Measurements from ENCODE around the gene MFNG. TPM values are rescaled to one million over a fixed set of nuclear protein-coding genes. Genes with fewer than 3 reads are reported as not detected.
"Not testable (repeated sequence)": the region's sequence is repeated elsewhere in the genome, so short reads cannot be mapped to it uniquely, and the experiment has no call there.

The MFNG gene, protein sequence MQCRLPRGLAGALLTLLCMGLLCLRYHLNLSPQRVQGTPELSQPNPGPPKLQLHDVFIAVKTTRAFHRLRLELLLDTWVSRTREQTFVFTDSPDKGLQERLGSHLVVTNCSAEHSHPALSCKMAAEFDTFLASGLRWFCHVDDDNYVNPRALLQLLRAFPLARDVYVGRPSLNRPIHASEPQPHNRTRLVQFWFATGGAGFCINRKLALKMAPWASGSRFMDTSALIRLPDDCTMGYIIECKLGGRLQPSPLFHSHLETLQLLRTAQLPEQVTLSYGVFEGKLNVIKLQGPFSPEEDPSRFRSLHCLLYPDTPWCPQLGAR
- total RNA-seq = 10 to 100 TPM; 21.6 to 23.0 TPM
- long read RNA-seq, donor 1, transcript MFNG-201 (8 exons, 2,088 nt) = major isoform, 11 of 17 reads
- long read RNA-seq, donor 1, partial matches to known transcripts = 0 of 17 reads
- long read RNA-seq, donor 1, other reads (novel, unspliced or antisense) = 6 of 17 reads
- long read RNA-seq, donor 2, transcript MFNG-201 (8 exons, 2,088 nt) = major isoform, 73 of 103 reads
- long read RNA-seq, donor 2, partial matches to known transcripts = 3 of 103 reads
- long read RNA-seq, donor 2, other reads (novel, unspliced or antisense) = 27 of 103 reads

- intact Hi-C loops (cut with DNase I) = no loop called here
- peak; percentile 93 for DNase-seq (ENCODE audit: low spot score)
Observed at GRCh38 chr22:37486224-37486845, at the start of gene MFNG. MFNG (minus strand) TSS chr22:37486384; CDS start chr22:37486177, 207 bp downstream.

DNA sequence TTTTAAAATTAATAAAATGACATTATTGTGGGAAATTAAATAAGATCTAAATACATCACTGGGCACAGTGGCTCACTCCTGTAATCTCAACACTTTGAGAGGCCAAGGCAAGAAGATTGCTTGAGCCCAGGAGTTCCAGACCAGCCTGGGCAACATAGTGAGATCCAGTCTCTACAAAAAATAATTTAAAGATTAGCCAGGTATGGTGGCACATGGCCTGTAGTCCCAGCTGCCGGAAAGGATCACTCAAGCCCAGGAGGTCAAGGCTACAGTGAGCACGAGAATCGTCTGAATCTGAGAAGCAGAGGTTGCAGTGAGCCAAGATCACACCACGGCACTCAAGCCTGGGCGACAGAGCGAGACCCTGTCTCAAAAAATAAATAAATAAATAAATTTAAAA, 49.0 kb upstream of the MFNG start:
- DNase-seq (ENCODE audit: low spot score) = no peak
- intact Hi-C loops (cut with DNase I) = loop anchor here in 1 of 2 donors (5.0 kb wide), 1 partner anchor 37 kb away; no protein-coding TSS in a partner anchor

DNA sequence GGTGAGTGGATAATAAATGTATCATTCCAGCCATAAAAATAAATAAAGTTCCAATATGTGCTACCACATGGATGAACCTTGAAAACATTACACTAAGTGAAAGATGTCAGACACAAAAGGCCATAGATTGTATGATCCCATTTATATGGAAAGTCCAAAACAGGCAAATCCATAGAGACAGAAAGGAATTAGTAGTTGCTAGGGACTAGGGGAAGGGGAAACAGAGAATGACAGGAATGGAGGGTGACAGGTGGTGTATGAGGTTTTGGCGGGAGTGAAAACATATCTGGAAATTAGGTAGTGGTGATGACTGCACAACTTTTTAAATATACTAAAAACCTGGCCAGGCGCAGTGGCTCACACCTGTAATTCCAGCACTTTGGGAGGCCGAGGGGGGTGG, 48.3 kb upstream of the MFNG start:
- no peak for DNase-seq (ENCODE audit: low spot score)
- intact Hi-C loops (cut with DNase I) = no loop called here

DNA sequence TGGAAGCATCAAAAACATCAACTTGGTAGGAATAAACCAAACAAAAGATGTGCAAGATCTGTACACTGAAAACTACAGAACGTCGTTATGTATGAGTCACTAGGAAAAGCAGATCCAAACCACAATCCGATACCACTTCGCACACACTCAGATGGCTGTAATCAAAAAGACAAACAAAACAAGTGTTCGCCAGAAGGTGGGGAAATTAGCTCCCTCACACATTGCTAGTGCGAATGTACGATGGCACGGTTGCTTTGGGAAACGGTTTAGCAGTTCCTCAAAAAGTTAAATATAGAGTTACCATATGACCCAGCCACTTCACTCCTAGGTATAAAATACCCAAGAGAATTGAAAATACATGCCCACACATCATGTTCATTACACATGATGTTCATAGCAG, 47.8 kb upstream of the MFNG start:
- intact Hi-C loops (cut with DNase I) = no loop called here
- no peak for DNase-seq (ENCODE audit: low spot score)

DNA sequence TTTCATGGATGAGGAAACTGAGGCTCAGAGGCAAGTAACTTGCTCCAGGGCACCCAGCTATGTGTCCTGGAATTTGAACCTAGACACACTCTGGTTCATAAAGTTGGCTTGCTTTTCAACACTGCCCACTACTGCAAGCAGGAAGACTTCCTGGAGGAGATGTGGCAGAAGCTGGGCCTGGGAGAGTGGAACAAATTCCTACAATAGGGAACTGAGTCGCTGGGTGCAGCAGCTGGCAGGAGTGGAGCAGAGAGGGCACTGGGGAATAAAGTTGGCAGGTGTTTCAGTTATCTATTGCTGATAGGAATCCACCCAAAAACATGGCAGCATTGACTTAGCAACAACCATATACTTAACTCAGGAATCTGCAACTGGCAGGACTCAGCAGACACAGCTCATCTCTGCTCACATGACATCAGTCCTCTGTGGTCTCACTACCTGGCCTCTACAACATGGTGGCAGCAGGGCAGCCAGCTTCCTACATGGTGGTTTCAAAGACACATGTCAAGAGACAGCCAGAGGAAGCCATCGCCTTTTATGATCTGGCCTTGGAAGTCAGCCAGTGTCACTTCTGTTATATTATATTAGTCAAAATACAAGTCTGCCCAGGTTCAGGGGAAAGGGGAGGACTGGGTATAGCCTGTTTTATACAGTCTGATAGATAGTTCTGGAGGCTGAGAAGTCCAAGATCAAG, 43.6 kb upstream of the MFNG start:
- intact Hi-C loops (cut with DNase I) = no loop called here

GRCh38 chr22:37527952-37528351, 41.8 kb upstream of the MFNG start:
- intact Hi-C loops (cut with DNase I); DNase-seq (ENCODE audit: low spot score): not testable (repeated sequence)

More for the DNA sequence above, 43.6 kb upstream of the MFNG start:
- no peak for DNase-seq (ENCODE audit: low spot score)

DNA sequence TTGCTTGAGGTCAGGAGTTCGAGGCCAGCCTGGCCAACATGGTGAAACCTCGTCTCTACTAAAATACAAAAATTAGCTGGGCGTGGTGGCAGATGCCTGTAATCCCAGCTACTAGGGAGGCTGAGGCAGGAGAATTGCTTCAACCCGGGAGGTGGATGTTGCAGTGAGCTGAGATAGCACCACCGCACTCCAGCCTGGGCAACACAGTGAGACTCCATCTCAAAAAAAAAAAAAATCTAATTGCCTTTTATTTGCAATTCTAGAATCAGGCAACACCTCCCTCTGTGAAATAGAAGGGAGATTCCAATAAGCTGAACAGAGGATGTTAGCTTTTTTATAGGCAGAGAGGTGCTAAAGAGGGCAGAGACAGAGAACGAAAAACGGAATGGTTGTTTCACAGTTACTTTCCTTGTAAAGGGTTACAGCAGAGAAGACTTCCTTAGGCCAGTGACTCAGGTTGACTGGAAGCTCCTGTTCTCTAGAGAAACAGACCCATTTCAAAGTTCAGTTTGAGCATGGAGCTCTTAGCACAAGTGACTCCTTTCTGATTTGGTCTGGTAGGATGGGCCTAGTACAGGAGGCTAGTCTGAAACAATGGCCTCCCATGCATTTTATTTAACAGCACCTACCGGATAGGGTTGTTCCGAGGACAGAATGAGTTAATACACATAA, 41.0 kb upstream of the MFNG start:
- DNase-seq (ENCODE audit: low spot score); intact Hi-C loops (cut with DNase I): not testable (repeated sequence)

GRCh38 chr22:37526376-37526775, 40.2 kb upstream of the MFNG start:
- DNase-seq (ENCODE audit: low spot score) = no peak
- intact Hi-C loops (cut with DNase I) = no loop called here

- DNase-seq (ENCODE audit: low spot score) = no peak
- intact Hi-C loops (cut with DNase I) = no loop called here
Observed at GRCh38 chr22:37525746-37526350, 39.7 kb upstream of the MFNG start.

DNA sequence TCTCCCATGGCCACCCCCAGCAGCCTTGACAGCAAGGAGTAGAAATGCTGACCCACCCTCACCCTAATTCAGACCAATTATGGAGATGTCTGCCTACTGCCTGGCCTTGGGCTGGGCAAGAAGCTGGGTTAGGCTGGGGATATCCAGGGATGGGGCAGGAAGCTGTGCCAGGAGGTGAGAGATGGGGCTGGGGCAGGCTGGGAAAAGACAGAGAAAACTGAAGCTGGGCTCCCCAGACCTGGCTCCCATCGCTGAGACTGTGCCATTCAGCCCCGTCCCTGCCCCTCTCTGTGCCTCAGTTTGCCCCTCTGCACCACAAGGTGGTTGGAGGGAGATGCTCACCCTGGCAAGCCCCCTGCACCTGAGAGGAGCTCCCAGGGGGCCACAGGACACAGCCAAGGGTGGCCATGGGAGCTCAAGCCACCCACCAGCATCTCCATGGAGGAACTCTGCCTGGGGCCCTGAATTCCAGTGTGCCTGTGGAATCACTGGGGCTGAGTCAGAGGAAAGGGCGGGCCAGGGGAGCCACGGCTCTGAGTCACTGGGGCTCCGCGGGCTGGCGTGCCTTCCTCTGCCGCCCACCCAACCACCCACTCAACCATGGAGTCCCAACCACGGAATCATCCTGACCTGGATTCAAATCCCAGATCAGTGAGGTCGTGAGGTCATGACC, 39.0 kb upstream of the MFNG start:
- no peak for DNase-seq (ENCODE audit: low spot score)
- intact Hi-C loops (cut with DNase I) = no loop called here

DNA sequence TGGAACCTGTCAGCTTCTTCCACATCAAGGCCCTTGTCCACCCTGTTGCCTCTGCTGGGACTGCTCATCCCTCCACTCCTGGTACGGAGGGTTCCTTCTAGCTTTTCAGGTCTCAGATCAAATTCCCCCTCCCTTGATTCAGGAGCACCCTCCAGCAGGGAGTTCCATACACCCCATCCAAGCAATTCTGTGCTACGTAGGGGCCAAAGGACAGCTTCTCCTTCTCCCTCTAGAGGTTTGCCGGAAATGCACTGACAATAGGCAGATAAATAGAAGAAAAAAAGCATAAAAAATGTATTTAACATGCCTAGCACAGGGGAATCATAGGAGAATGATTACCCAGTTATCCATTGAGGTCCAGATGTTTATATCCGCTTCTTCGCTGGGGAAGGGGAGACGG, 36.3 kb upstream of the MFNG start:
- DNase-seq (ENCODE audit: low spot score) = no peak
- intact Hi-C loops (cut with DNase I) = no loop called here

GRCh38 chr22:37521236-37521739, 35.1 kb upstream of the MFNG start:
- intact Hi-C loops (cut with DNase I) = no loop called here
- DNase-seq (ENCODE audit: low spot score) = no peak

GRCh38 chr22:37520776-37521191, 34.6 kb upstream of the MFNG start:
- DNase-seq (ENCODE audit: low spot score) = no peak
- intact Hi-C loops (cut with DNase I) = no loop called here

GRCh38 chr22:37519268-37520195, 33.3 kb upstream of the MFNG start, which contains the start of gene CARD10:
CARD10 (minus strand) TSS chr22:37519415; CDS start chr22:37519200, 215 bp downstream.
- intact Hi-C loops (cut with DNase I) = no loop called here

GRCh38 chr22:37518509-37519267, 32.5 kb upstream of the MFNG start:
- no peak for DNase-seq (ENCODE audit: low spot score)

More at GRCh38 chr22:37519268-37520195, 33.3 kb upstream of the MFNG start, which contains the start of gene CARD10:
- no peak for DNase-seq (ENCODE audit: low spot score)

DNA sequence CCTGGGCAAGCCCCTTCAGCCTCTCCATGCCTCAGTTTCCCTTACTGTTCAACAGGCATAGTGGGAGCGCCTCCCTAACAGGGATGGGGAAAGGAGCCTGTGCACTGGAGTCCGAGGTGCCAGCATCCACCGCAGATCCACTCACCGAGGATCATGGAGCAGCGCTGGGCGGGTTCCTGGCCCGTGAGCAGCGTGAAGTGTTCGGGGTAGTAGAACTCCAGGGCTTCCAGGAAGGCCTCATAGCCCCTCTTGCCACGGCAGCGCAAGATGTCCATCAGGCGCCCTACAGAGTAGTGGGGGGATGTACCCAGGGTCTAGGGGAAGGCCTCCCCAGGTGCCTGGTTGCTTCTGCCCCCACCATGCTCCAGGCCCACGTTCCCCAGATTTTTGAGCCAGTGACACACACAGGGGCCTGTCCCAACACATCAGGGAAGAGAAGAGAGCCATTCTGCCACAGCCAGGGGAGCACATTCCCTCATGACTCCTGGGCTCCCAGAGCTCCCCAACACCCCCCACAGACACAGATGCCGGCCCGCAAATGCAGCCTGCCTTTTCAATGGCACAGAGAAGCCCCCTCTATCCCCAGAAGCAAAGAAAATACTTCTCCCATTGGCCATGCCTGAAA, 31.8 kb upstream of the MFNG start:
- intact Hi-C loops (cut with DNase I) = no loop called here

More at GRCh38 chr22:37518509-37519267, 32.5 kb upstream of the MFNG start:
- intact Hi-C loops (cut with DNase I) = no loop called here

More for the DNA sequence above, 31.8 kb upstream of the MFNG start:
- DNase-seq (ENCODE audit: low spot score) = no peak
